HL-60/S4 treated with retinoic acid at 250 ng/mL for 4 days and 3 days (cell line): ENCODE results near the gene STX16.

Experiments
- in situ Hi-C: fragments of 300-500 bp; cut with MboI; formaldehyde crosslinking; loops from 2 replicates; pipeline ENCODE4 v1.7.0; 2022; ENCODE audit warnings: low sequenced_read_pairs

The STX16 gene

GRCh38 chr20:58673119-58673518 lies 22.0 kb downstream of the STX16 start:
- in situ Hi-C loops, result no loop called here

GRCh38 chr20:58675146-58675584 lies 24.1 kb downstream of the STX16 start:
- in situ Hi-C loops, result no loop called here

GRCh38 chr20:58675641-58676040 lies 24.6 kb downstream of the STX16 start:
- in situ Hi-C loops, result no loop called here

GRCh38 chr20:58676161-58676560 lies 25.1 kb downstream of the STX16 start:
- in situ Hi-C loops, result no loop called here

GRCh38 chr20:58677079-58677604 lies 26.1 kb downstream of the STX16 start:
- in situ Hi-C loops, result no loop called here

- in situ Hi-C loops, result no loop called here
Measured at GRCh38 chr20:58677808-58678207, 26.7 kb downstream of the STX16 start.

- in situ Hi-C loops, result no loop called here
Measured at GRCh38 chr20:58678806-58679205, 27.7 kb downstream of the STX16 start.

- in situ Hi-C loops, result no loop called here
Measured at GRCh38 chr20:58682656-58683531, 31.8 kb downstream of the STX16 start.

- in situ Hi-C loops, result no loop called here
Measured at GRCh38 chr20:58684291-58684690, 33.2 kb downstream of the STX16 start.

GRCh38 chr20:58685988-58686387 lies 34.9 kb downstream of the STX16 start:
- in situ Hi-C loops, result no loop called here

GRCh38 chr20:58688414-58688813 lies 37.3 kb downstream of the STX16 start:
- in situ Hi-C loops, result no loop called here

GRCh38 chr20:58688840-58689239 lies 37.8 kb downstream of the STX16 start:
- in situ Hi-C loops, result no loop called here

GRCh38 chr20:58690396-58691135 lies 39.5 kb downstream of the STX16 start:
- in situ Hi-C loops, result no loop called here

GRCh38 chr20:58691773-58692578 lies 40.9 kb downstream of the STX16 start:
- in situ Hi-C loops, result no loop called here

- in situ Hi-C loops, result no loop called here
Measured at GRCh38 chr20:58692579-58693225, 41.6 kb downstream of the STX16 start, which contains the start of gene NPEPL1. Gene NPEPL1 (plus strand): TSS chr20:58692800. CDS start chr20:58692901, 101 bp downstream.

GRCh38 chr20:58693226-58694006 lies 42.3 kb downstream of the STX16 start:
- in situ Hi-C loops, result no loop called here

GRCh38 chr20:58694241-58695083 lies 43.4 kb downstream of the STX16 start:
- in situ Hi-C loops, result no loop called here

GRCh38 chr20:58695084-58695722 lies 44.1 kb downstream of the STX16 start:
- in situ Hi-C loops, result no loop called here
